Measurements from ENCODE around the gene GPRASP1.

Gene GPRASP1, protein sequence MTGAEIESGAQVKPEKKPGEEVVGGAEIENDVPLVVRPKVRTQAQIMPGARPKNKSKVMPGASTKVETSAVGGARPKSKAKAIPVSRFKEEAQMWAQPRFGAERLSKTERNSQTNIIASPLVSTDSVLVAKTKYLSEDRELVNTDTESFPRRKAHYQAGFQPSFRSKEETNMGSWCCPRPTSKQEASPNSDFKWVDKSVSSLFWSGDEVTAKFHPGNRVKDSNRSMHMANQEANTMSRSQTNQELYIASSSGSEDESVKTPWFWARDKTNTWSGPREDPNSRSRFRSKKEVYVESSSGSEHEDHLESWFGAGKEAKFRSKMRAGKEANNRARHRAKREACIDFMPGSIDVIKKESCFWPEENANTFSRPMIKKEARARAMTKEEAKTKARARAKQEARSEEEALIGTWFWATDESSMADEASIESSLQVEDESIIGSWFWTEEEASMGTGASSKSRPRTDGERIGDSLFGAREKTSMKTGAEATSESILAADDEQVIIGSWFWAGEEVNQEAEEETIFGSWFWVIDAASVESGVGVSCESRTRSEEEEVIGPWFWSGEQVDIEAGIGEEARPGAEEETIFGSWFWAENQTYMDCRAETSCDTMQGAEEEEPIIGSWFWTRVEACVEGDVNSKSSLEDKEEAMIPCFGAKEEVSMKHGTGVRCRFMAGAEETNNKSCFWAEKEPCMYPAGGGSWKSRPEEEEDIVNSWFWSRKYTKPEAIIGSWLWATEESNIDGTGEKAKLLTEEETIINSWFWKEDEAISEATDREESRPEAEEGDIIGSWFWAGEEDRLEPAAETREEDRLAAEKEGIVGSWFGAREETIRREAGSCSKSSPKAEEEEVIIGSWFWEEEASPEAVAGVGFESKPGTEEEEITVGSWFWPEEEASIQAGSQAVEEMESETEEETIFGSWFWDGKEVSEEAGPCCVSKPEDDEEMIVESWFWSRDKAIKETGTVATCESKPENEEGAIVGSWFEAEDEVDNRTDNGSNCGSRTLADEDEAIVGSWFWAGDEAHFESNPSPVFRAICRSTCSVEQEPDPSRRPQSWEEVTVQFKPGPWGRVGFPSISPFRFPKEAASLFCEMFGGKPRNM (N-terminal part only)

DNA sequence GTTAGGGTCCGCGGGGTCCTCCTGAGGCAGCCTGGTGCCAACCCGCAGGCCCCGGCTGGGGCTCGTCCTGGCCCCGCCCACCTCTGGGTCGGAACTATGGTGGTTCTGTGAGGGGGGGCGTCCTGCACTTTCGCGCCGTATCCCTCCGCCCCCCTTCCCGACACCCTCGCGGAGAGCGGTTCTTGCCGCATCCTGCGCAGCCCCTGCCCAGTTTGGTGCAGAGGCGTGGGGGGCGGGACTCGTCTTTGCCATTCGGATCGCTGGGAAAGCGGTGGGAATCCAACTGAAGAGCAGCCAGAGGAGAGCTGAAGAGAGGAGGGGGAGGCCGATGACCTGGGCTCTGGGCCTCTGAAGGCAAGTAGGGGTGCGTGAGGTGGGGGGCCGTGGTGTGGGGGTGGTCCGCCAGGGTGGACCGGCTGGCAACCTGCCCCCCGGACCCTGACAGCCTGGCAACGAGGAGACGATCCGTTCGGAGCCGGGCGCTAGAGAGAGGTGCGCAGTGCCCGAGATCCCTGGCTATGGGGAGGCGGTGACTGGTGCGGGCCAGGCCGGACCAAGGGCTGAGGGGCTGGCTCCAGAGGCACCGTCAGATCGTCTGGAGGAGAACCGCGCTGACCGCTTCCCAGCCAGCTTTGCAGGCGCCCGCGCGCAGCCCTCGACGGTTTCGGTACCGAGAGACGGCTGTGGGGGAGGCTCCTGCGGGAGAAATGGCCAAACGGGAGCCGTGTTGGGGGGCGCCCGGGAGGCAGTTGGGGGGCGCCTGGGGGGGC lies at the start of gene GPRASP1:
Gene GPRASP1 (plus strand): TSS at position 242 of the 770 bp plus-strand sequence. CDS start 2,431 bp downstream, outside the sequence.
- DNase-seq (ENCODE audit: low read depth) = peak; percentile 26
- TF ChIP-seq, protein P1, sequence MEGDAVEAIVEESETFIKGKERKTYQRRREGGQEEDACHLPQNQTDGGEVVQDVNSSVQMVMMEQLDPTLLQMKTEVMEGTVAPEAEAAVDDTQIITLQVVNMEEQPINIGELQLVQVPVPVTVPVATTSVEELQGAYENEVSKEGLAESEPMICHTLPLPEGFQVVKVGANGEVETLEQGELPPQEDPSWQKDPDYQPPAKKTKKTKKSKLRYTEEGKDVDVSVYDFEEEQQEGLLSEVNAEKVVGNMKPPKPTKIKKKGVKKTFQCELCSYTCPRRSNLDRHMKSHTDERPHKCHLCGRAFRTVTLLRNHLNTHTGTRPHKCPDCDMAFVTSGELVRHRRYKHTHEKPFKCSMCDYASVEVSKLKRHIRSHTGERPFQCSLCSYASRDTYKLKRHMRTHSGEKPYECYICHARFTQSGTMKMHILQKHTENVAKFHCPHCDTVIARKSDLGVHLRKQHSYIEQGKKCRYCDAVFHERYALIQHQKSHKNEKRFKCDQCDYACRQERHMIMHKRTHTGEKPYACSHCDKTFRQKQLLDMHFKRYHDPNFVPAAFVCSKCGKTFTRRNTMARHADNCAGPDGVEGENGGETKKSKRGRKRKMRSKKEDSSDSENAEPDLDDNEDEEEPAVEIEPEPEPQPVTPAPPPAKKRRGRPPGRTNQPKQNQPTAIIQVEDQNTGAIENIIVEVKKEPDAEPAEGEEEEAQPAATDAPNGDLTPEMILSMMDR (conservative IDR thresholded peaks at IDR 0.05; ENCODE audit: control insufficient read depth, insufficient read depth, low read depth, low read length) = no peak
- peak within 1 kb of the TSS; percentile 52 for H3K4me3 ChIP-seq (ENCODE audit: control insufficient read depth, low read depth, low read length)

DNA sequence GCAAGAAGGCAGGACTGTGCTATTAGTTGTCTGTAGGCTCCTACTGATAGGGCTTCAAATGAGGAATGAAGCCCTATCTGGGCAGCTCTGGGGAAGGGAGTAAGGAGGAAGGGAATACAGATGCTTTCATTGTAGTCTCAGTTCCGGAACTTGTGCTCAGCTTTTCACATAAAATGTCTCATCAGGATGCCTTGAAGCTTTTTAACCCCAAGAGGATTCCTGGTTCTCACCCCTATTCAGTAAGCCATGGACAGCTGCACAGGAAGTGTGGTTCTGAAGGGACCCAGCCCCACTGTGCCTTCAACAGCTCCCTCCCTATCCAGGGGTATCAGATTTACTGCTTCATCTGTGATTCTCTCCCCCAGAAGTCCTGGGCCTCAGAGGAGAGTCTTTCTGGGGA lies 47.0 kb upstream of the GPRASP1 start:
- no peak overlapping the region for H3K4me3 ChIP-seq (ENCODE audit: control insufficient read depth, low read depth, low read length)
- TF ChIP-seq, protein P1 (conservative IDR thresholded peaks at IDR 0.05; ENCODE audit: control insufficient read depth, insufficient read depth, low read depth, low read length) = no peak
- no peak for DNase-seq (ENCODE audit: low read depth)

DNA sequence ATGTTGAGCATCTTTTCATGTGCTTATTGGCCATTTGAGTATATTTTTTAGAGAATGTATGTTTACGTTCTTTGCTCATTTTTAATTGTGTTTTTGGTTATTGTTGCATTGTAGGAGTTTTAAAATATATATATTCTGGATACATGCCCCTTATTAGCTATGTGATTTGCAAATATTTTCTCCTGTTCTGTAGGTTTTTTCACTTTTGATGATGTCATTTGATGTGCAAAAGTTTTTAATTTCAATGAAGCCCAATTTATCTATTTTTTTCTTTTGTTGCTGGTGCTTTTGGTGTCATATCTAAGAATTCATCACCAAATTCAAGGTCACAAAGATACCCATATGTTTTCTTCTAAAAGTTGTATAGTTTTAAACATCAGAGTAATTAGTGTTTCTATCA lies 45.2 kb upstream of the GPRASP1 start:
- DNase-seq (ENCODE audit: low read depth) = no peak
- TF ChIP-seq, protein P1 (conservative IDR thresholded peaks at IDR 0.05; ENCODE audit: control insufficient read depth, insufficient read depth, low read depth, low read length) = no peak
- no peak overlapping the region for H3K4me3 ChIP-seq (ENCODE audit: control insufficient read depth, low read depth, low read length)

DNA sequence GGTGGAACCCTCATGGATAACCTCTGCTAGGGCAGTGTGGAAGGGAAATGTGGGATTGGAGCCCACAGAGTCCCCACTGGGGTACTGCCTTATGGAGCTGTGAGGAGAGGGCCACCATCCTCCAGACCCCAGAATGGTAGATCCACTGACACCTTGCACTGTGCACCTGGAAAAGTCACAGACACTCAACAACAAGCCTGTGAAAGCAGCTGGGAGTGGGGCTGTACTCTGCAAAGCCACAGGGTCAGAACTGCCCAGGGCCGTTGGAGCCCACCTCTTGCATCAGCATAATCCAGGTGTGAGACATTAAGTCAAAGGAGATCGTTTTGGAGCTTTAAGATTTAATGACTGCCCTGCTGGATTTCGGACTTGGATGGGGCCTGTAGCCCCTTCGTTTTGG lies 40.4 kb upstream of the GPRASP1 start:
- no peak overlapping the region for H3K4me3 ChIP-seq (ENCODE audit: control insufficient read depth, low read depth, low read length)
- TF ChIP-seq, protein P1 (conservative IDR thresholded peaks at IDR 0.05; ENCODE audit: control insufficient read depth, insufficient read depth, low read depth, low read length) = no peak
- DNase-seq (ENCODE audit: low read depth) = no peak

DNA sequence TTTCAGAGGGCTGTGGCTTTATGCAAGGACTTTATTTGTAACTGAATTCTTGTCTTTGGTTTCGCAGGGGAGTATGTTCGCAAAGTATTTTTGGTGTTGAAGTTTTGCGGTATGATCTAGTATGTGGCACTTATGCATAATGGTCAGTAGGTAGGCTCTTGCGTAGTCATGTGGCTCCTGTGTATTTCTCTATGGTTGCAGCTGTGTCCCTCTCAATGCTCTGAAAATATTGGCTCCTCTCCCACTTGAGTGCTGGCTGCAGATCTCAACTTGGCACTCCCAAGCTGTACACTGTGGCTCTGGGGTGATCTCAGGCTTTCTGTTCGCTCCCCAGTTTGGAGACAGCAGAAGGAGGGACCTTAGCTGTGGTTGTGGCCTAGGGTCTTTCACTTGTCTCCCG lies 27.2 kb upstream of the GPRASP1 start:
- no peak overlapping the region for H3K4me3 ChIP-seq (ENCODE audit: control insufficient read depth, low read depth, low read length)
- TF ChIP-seq, protein P1 (conservative IDR thresholded peaks at IDR 0.05; ENCODE audit: control insufficient read depth, insufficient read depth, low read depth, low read length) = no peak
- DNase-seq (ENCODE audit: low read depth) = peak; percentile 29

DNA sequence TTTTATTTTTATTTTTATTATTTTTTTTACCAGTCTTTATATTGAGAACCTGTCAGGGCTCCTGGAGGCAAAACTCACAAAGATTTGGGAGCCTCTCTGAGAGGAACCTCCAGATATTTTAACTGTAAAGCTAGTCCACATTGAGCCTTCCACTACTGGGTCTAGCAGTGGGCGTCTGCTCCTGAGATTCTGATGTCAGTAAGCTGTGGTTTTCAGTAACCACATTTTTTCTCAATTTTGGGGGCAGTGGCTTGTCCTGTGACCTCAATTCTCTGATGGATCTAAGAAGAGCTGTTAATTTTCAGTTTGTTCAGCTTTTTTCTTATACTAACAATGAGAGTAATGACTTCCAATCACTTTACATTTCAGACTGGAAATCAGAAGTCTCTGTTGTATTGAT lies 23.6 kb upstream of the GPRASP1 start:
- no peak for DNase-seq (ENCODE audit: low read depth)
- TF ChIP-seq, protein P1 (conservative IDR thresholded peaks at IDR 0.05; ENCODE audit: control insufficient read depth, insufficient read depth, low read depth, low read length) = no peak

More for the DNA sequence above, 23.6 kb upstream of the GPRASP1 start:
- no peak overlapping the region for H3K4me3 ChIP-seq (ENCODE audit: control insufficient read depth, low read depth, low read length)
